ENCODE results near the gene FAM131C.
"Not testable (repeated sequence)": the region's sequence is repeated elsewhere in the genome, so short reads cannot be mapped to it uniquely, and the experiment has no call there.

Gene FAM131C

GRCh38 chr1:16076031-16076864, 2.8 kb upstream of the FAM131C start:
- DNase-seq, result no peak

- no peak for DNase-seq
These were observed 2.0 kb upstream of the FAM131C start for GRCh38 chr1:16075337-16076030.

- DNase-seq, result no peak
These were observed 766 bp upstream of the FAM131C start for GRCh38 chr1:16074217-16074616.

GRCh38 chr1:16072616-16073484, 601 bp downstream of the FAM131C start:
- no peak for DNase-seq

DNA sequence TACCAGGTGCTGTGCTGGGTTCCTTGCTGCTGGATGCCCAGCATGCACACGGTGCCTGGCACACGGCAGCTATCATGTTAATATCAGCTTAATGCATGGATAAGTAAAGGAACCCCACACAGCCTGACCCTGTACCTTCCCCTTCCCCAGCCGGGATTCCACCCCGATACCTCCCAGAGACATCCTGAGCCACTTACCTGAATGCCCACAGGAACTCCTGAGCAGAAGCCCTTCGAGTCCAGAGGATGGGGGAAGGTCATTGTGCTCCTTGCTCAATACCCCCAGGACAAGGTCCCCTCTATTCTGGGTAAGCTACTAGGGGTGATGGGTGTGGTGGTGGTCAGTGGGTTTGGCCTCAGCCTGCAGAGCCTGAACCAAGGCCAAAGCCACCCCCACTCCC, 1.4 kb downstream of the FAM131C start:
- no peak for DNase-seq

GRCh38 chr1:16071614-16072013, 1.8 kb downstream of the FAM131C start:
- no peak for DNase-seq

- DNase-seq, result no peak
These were observed 2.7 kb downstream of the FAM131C start for GRCh38 chr1:16070640-16071355.

- no peak for DNase-seq
These were observed 4.8 kb downstream of the FAM131C start for GRCh38 chr1:16068356-16069270.

DNA sequence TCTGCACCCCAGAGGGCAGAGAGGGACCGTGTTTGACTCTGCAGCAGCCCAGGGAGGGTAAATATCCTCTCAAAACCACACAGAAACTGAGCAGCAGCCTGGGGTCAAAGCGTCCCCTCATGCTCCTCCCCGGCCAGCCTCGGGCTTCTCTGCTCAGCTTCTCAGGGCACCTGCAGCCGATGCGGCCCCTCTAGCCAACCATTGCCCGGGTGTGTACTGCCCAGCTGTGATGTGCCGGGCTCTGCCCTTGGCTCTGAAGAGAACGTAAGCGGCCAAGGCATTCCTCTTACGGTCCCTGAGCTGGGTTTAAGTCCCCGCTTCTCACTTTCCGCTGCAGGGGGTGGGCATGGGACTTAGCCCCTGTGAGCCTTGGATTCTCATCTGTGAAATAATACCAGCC, 5.5 kb downstream of the FAM131C start:
- no peak for DNase-seq

DNA sequence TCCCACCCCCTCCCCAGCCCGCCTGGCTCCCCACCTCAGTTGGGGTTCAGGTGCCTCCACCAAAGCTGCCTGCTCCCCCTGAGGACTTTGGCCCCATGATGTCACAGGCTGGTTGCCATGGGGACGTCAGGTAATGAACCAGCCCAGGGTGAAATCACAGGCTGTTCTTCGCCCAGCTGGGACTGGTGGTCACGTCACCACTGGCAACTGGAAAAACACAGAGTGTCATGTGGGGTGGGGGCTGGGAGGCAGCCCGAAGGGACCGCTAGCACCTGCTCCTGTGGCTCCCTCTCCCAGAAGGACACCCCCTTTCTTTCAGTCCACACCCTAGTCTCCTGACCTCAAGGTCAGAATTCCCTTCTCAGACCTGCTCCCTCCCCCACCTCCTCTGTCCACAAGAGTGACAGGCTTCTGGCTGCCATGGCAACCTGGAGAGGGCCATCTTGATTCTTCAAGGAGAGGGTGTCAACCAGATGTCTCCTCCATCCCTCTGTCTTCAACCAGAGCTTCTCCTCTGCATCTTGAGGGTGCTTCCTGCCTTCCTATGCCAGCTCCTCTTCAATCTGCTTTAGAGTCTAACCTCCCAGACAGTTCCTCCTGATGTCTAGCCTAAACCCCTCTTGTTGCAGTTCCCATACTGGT, 6.2 kb downstream of the FAM131C start:
- no peak for DNase-seq

DNA sequence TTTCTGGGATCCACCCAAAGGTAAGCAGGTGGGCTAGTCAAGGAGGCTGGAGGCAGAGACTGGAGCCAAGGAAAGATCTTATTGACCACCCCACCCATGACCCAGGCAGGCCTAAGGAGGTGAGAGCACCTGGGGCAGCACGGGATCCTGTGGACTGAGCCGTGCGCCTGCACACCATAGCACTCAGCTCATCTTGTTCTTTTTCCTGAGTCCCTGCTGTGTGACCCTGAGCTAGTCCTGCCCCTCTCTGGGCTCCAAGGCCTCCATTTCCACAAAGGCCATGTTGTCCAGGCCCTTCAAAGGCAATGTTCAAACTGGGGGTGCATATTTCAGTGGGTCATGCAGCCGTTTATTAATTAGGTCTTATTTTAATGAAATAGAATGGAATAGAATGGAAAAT, 7.2 kb downstream of the FAM131C start:
- DNase-seq, result no peak

- no peak for DNase-seq
These were observed 8.2 kb downstream of the FAM131C start for GRCh38 chr1:16065269-16065576.

GRCh38 chr1:16064536-16065268, 8.7 kb downstream of the FAM131C start:
- no peak for DNase-seq

DNA sequence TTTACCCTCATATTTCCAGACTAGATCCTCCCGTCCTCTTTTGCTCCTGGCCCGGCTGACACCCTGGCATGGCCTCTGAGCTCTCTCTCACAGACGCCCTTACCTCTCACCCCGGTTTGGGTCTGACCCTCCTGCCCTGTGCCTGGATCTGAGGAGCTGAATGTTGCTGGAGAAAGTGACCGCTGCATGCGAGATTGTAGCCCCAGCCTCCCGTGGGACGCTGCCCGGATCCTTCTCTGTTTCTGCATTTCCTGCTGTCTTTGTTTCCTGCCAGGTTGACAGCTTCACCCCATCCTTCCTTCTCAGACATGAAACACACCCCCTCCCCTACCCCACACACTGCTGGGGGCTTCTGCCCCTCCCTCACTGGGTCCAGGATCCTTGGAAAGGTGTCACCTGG, 9.5 kb downstream of the FAM131C start:
- no peak for DNase-seq

DNA sequence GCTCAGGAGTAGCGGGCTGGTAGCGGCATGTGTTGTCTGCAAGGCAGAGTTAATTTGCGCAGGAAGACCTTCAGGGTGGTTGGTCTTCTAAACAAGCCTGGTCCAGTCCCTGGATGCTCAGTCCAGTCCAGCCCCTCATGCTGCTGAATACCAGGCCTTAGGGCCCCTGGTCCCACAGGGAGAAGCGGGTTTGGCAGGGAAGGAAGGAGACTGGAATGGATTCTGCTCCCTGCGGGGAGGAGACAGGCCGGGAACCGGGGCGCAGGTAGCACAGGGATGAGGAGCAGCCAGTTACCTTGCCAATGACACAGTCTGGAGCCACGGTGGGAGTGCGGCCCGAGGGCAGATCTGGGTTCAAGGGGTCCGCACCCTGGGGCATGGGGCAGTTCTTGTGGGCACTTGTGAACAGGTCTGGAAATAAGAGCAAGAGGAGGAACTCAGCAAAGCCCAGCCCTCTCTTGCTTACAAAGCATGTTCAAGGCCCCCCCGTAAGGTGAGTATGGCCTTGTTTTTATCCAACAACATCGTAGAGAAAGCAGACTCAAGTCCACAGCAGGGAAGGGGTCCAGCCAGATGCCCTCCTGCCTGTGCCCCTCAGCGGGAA, 10.1 kb downstream of the FAM131C start:
- no peak for DNase-seq

DNA sequence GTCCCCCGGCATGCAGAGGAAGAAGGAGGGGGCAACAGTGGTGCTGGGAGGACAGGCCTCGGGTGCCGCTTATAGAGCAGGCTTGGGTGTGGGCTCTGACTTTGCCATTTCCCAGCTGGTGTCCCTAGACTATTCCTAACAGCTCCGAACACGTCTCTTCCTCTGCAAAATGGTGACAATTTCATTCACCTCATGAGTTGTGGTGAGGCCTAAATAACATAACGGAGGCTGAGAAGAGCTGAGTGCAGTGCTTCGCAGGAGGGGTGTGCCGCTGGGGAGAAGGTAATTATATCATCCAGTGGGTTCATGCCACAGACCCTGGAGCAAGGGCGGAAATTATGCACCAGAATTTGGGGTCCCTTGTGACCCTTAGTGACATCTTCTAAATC, 10.8 kb downstream of the FAM131C start:
- not testable (repeated sequence) for DNase-seq

DNA sequence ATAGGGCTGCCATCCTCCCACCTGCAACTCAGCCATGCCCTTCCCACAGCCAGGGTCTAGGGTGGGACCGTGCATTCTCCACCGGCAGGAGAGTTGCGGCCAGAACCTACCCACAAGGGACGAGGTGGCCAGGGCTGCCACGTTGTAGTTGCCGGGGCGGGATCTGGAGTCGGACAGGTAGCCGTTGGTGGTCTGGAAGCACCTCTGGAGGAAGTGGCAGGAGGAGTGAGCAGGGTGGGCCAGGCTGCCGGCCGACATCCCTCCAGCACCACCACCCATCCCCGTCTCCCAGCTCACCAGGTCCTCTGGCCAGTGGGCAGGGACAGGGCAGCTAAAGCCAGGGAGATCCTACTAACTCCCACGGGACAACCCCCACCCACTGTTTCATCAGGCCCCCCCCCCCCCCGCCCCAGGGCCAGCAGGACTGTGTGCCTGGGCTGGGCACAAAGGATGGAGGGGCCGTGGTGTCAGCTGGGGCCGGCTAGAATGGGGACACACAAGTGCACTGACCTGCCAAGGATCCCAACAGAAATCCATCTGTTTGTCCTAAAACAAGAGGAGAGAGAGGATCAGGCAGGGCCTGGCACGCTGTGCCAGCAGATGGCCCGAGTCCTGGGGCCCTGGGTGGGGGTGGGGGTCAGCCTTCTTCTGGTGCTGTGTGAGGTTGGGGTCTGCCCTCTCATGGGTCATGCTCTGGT, 11.3 kb downstream of the FAM131C start:
- DNase-seq, result not testable (repeated sequence)

DNA sequence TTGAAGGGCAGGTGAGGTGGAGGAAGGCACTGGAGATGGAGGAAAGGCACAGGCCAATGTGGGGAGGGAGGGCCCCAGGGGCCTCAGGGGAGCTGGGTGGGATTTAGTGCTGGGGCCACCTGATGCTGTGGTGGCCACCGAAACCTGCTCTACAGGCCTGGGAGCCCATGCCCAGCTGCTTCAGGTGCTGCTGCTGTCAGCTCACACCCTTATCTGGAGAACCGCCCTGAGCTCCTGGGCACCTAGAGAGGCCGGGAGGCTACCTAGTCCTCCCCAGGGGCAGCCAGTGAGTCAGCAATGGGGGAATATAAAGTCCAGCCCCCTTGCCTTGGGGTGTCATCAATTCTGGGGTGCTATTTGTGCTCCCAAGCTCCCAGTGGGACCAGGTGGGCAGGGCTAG, 12.2 kb downstream of the FAM131C start:
- DNase-seq, result no peak

GRCh38 chr1:16058394-16059120, 14.9 kb downstream of the FAM131C start:
- not testable (repeated sequence) for DNase-seq
